ENCODE data around the gene PROM2.

Gene PROM2

GRCh38 chr2:95275151-95275515, 884 bp downstream of the PROM2 start:
- no peak for TF ChIP-seq CTCF (IDR thresholded peaks at IDR 0.05; ENCODE audit: low read length, missing control alignments)
- no peak overlapping the region for H3K4me3 ChIP-seq (replicated peaks; ENCODE audit: low read depth, low read length)

GRCh38 chr2:95275601-95276243, 1.5 kb downstream of the PROM2 start:
- no peak overlapping the region for H3K4me3 ChIP-seq (replicated peaks; ENCODE audit: low read depth, low read length)
- no peak for TF ChIP-seq CTCF (IDR thresholded peaks at IDR 0.05; ENCODE audit: low read length, missing control alignments)
- DNase-seq (ENCODE audit: low read depth) = no peak

More at GRCh38 chr2:95275151-95275515, 884 bp downstream of the PROM2 start:
- no peak for DNase-seq (ENCODE audit: low read depth)

GRCh38 chr2:95276244-95276887, 2.1 kb downstream of the PROM2 start:
- no peak for TF ChIP-seq CTCF (IDR thresholded peaks at IDR 0.05; ENCODE audit: low read length, missing control alignments)
- H3K4me3 ChIP-seq (replicated peaks; ENCODE audit: low read depth, low read length) = no peak overlapping the region
- DNase-seq (ENCODE audit: low read depth) = no peak

GRCh38 chr2:95276888-95277245, 2.6 kb downstream of the PROM2 start:
- no peak for DNase-seq (ENCODE audit: low read depth)
- H3K4me3 ChIP-seq (replicated peaks; ENCODE audit: low read depth, low read length) = no peak overlapping the region
- TF ChIP-seq CTCF (IDR thresholded peaks at IDR 0.05; ENCODE audit: low read length, missing control alignments) = no peak

- TF ChIP-seq CTCF (IDR thresholded peaks at IDR 0.05; ENCODE audit: low read length, missing control alignments) = no peak
- DNase-seq (ENCODE audit: low read depth) = no peak
- no peak overlapping the region for H3K4me3 ChIP-seq (replicated peaks; ENCODE audit: low read depth, low read length)
Observed at GRCh38 chr2:95277246-95277906, 3.1 kb downstream of the PROM2 start.

GRCh38 chr2:95278051-95278471, 3.8 kb downstream of the PROM2 start:
- no peak for TF ChIP-seq CTCF (IDR thresholded peaks at IDR 0.05; ENCODE audit: low read length, missing control alignments)
- peak; percentile 62 for DNase-seq (ENCODE audit: low read depth)

More at GRCh38 chr2:95278051-95278471, 3.8 kb downstream of the PROM2 start:
- H3K4me3 ChIP-seq (replicated peaks; ENCODE audit: low read depth, low read length) = no peak overlapping the region

All from fibroblast of pulmonary artery (primary cell).